Activated naive CD8-positive, alpha-beta T cell treated with anti-CD3 and anti-CD28 coated beads, Interleukin-2, amount 50 U/mL, for 16 hours (primary cell): ENCODE data around the gene SMIM12.
A peak's percentile ranks its signal among the peaks of the same experiment; 100 is the strongest.

Source experiments
- DNase-seq: peaks from one replicate; pipeline ENCODE4 v3.0.0-alpha.2; 2020; ENCODE audit warnings: low read depth, low spot score

The SMIM12 gene

DNA sequence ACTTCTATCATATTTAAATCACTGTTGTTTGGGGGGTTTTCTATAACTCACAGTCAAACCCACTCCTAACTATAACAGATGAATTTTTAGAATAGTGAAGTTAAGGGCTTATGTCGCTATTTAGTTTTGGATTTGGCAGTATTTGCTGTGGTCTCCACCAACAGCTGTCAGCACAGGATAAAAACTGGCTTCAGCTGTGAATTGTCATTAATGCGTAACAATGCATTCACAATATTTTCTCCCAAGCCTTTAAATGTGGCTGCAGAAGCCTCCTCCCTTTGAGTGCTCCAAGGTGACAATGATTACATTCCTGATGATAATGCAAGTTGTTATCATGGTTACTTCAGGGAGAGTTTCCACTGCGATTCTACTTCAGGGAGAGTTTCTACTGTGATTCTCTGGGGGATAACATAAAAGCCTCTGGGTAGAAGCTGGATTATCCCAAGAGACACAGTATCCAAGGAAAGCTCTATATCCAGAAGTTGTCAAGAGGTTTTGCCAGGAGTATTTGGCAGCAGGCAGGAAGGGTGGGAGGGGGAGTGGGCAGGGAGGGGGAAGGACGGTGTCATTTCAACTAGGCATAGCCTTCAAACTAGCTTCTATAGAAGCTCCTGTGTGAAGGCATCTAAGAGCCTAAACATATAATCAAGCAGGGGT lies 14.9 kb upstream of the SMIM12 start:
- DNase-seq = no peak

DNA sequence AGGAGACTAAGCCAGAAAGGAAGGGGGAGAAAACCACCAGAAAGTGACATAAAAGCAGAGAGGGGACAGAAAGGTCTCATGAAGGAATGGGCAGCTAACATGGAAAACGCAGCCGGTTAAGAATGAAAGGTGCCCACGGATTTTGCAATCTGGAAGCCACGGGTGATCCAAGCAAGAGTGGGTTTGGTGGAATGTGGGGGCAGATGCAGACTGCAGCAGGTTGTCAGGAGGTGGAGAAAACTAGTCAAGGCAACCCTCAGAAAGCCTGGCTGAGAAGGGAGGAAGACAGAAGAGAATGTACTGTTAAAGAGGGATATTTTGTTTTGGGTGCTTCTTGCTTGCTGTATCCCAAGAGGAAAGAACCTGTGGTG lies 12.6 kb upstream of the SMIM12 start:
- no peak for DNase-seq

DNA sequence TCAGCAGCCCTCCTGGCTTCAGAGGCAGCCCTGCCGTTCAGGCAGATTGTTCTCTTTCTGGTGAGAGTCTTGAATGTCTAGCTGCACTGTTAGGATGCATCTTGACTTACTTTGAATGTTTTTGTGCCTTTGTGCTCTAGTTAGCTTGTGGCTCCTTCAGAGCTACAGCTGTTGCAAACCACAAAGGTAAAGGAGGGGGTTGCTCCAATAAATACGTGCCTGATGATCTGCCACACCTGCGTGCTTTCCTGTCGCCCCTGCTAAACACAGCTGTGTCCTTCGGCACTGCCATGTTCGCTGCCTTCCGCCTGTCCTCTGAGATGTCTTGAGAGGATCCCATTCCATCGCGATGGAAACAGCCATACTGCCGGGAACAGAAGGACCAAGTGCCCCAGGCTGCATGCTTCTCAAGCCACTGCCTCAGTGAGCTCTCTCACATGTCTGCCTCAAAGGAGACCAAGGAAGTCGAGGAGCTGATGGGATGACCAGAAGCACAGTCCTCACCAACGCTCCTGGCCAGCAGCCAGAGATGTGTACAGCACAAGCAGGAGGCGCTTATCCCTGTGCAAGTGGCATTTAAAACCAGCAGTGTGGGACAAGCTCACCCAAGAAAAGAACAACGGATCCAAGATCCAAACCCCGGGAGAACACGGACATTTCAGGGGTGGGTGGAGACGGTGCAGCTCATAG lies 12.0 kb upstream of the SMIM12 start:
- DNase-seq = no peak

DNA sequence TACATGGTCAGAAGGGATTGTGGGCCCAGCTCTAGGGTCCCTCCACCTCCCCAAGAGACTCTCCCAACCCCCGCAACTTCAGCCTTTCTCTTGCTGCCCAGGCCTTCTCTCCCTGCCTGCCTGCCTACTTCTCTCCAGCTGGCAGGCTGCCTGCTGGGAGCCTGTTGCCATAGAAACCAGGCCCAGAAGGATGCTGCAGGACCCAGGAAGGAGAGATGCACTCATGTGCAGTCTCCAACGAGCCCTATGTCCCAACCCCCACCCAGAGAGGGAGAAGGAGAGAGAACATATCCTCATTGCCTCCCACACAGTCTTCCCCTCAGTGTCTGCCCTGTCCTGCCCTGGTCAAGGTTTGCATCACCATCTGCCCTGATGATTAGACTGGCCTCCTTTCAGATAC lies 10.8 kb upstream of the SMIM12 start:
- no peak for DNase-seq

DNA sequence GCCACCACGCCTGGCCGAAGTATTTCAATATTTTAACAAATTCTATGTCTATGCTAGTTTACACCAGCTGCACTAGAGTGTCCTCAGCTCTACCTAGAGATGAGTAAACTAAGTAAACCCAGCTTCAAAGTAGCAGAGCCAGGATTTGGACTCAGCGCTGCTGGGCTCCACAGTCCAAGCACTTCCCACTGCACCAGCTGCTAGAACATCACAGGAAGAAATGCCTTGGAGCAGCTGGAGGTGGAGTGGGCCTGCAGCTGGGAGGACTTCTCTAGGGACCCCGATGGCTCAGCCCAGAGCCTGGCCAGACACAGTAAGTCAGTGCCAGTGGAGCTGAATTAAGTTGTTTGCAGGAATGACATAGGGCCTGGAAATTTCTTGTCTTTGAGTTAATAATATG lies 10.2 kb upstream of the SMIM12 start:
- no peak for DNase-seq

DNA sequence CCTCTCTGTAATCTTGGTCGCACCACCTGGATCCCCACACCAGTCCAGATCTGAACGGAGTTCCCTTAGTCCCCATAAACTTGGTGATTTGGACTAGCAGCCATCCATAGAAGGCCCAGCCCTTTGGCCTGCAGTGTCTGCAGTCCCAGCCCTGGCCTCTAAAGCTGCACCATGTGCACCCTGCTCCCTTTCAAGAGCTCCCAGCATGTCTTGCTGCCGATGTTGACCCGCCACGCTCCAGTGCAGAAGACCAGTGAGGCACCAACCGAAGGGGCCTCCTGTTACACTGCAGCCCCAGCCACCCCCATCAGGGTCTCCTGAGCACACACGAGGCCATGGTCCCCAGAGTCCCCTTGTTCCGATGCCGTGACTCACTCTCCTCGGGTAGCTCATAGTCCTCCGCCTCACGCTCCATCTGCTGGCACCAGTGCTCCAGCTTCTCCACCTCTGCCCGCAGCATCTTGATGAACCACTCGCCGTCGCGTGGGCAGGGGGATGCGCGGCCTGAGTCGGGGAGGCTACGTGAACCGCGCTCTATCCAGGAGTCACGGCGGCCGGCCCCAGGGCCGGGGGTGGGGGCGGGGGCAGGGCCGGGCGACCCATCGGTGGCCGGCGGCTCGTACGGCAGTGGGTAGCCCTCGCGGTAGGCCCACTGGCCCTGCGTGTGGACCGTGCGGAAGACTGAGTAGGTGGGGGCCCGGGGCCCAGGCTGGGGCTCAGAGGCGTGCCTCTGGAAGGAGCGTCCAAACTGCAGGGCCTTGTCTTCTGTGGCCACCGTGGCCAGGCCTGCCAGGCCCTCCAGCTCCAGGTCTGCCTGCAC lies 8.9 kb upstream of the SMIM12 start:
- no peak for DNase-seq

DNA sequence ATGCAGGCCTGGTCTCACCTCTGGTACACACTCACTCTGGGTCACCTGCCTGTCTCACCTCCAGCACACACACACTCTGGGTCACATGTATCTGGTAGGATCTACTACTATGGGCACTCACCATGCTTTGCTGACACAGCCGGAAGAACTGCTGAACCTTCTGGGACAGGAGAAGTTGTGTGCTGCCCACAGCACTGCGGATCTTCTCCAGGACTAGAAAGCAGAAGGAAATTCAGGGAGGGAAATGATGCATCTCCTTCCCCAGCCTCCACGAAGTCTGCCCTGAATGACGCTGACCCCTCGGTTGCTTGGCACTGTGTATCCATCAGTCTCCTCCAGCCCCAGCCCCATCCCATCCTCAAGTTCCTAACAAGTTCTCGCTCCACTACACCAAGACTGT lies 7.9 kb upstream of the SMIM12 start:
- no peak for DNase-seq

DNA sequence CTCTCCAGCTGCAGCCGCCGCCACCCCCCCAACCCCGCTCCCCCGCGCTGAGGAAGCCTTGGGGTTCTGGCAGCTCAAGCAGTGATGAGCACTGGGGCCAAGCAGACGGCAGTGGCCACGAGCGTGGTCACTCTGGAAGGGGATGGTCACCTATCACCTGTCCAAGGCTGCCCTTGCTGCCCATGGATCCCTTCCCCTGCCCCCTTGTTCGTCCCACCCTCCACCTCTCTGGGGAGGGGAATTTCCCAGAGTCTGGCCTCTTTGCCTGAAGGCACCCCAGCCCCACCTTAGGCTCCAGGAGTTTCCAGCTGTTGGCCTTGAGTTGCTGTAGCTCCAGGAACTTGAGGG lies 7.2 kb upstream of the SMIM12 start:
- no peak for DNase-seq

DNA sequence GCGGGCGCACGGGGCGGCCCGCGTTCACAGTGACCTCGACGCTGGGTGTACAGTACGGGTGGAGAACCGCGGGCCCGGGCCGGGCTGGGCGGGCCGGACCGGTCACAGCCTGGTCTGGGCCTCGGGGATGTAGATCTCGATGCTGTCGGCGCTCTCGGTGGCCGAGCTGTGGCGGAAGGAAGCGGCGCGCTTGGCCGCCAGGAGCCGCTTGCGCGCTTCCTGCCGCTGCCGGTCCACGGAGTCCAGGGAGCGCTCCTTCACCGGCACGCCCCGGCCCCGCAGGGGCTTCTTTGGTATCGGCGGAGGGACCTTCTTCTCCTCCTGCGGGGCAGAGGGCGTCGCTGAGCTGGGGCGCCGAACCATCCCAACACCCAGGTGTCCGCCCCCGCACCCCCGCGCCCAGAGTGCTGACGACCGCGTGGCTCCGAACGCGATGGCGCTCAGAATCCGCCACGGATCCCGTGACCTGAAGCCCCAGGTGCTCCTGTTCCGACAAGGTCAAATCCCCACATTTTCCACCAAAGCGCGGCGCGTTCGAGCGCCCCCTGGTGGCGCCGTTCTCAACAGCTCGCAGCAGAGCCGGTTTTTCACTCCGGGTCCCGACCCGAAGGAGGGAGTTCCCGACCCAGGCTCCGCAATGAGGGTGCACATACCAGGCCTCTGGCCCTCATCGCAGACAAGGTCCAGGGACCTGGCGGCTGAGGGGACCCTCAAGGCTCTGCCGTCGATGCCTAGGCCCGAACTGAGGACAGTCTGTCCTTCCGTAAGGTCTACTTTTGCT lies 6.6 kb upstream of the SMIM12 start:
- DNase-seq = peak; percentile 92

DNA sequence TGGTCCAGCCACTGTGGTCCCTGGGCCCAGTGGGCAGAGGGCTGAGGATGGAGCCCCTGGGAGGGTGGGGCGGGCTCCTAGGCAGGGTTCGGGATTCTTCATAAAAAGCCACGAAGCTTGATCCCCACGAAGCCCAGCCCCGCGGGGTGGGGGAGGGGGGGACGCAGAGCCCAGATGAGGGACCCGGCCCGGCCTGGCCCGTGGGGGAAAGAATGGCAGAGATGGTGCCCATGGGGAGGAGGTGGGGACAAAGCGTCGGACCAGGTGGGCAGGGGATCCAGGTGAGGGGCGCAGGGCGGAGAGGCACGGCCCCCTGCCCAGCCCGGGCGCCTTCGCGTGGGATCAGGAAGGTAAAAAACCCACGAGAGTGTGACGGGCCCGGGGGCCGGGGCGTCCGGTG lies 6.0 kb upstream of the SMIM12 start:
- DNase-seq = no peak

DNA sequence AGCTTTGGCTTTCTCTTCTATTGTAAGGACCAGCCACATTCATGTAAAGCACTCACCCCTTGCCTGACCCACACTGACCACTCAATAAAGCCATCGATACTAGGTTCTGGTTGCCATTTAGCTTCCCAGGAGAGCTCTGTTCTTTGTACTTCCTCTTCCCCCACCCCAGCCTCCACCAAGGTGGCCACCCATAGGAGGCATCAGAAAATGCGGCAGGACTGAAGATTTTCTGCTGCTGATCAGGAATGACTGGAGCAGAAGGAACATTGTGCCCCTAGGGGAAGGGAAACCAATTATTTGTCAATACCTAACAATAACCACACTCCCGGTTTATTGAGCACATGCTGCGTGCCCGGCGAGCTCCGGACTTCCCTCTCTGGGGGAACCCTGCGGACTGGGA lies 5.2 kb upstream of the SMIM12 start:
- DNase-seq = no peak

DNA sequence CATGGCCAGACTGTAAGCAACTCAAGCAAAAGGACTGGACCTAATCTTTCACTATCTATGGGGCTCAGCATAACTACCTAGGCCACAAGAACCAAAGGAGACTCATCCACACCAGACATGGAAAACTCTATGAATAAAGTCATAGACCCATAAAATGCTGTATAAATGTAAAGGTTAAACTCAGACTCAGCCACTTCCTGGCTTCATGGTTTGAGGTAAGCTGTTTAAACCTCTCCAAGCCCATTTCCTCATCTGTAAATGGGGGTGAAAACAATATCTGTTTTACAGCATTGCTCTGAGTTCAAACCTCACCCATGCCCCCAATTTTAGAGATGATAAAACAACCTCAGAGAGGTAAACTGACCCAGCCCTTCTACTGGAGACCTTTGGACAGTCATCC lies 4.0 kb upstream of the SMIM12 start:
- DNase-seq = no peak

DNA sequence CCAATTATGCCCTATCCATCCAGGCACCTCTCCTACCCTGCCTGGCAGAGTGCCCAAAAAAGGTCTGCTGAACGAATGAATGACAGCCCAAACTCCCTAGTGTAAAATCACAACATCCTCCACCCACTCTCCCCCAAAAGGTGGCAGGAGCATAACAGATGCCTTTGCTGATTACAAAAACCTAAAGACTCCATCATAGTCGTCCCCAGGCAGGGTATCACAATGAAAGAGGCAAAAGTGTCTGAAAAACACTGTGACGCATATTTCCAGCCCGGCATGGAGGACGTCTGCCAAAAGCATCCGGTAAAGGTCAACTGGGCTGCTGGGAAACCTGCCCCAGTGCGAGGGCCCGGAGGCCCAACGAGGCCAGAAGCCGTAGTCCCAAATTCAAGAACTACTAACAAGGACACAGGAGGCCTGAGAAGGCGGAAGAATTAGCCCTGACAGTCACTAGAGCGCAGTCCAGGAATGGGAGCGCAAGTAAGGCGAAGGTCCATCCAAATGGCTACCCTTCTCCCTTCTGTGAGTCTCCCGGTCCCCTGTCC lies 576 bp downstream of the SMIM12 start:
- no peak for DNase-seq

DNA sequence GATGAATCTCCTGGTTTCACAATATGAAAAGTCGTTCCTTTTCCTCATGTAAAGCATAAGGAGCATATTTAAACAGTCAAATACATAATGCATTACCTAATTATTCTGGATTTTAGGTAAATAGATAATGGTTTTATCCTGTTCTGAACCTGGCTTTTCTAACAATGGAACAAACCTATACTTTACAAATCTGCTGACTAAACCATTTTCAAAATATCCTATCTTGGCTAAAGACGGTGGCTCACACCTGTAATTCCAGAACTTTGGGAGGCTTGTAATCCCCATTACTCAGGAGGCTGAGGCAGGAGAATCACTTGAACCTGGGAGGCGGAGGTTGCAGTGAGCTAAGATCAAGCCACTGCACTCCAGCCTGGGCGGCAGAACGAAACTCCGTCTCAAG lies 2.9 kb downstream of the SMIM12 start:
- no peak for DNase-seq

DNA sequence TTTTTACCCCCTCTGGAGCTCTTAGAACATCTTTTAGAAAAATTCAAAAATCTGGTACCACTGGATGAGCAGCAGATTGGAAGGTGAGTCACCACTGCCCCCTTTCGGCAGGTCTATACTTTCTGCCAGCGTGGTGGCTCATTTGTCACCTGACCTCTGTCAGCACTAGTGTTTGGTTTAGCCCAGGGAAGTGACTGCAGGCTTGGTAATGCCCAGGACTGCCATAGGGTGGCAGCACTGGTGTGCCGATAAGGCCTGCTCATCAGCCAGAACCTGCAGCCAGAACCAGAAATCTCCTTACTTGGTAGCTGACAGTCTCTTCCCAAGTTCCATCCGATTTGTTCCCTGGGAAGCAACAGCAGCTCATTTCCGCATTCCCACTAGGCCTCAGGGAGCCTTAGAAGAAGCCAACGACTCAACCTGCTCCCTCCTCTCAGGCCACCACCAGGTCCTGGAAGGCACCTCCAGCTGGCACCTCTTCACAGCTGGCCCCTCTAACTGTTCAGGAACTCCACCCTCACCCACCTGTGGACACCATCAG lies 6.8 kb downstream of the SMIM12 start:
- peak; percentile 79 for DNase-seq

DNA sequence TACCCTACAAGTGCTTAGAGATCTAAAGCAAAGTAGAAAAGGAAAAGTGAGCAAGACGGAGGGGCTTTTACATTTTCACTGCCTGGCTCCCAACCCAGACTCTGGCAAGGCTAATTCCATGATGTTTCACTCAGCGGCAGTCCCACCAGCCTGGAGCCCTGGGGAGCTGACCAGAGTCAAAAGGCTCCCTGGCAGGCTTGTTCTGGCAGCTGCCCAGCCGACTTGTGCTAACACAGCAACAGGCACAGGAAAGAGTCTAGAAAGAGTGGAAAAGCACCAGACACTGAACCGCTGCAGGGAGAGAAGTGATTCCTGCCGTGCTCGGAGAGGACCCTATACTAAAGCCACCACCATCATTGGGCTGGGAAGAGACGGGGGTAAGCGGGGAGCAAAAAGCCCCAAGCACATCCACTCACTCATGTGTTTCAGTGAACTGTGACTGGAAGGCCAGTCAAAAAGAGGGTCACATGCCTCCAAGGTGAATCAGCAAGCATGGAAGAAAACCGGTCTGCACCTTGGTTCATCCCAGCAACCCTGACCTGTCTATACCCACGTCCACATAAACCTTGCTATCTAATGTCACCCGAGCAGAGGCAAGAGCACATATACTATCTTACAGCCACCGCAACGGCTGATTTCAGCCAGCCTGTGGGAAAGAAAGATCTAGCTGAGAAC lies 8.0 kb downstream of the SMIM12 start:
- DNase-seq = no peak

DNA sequence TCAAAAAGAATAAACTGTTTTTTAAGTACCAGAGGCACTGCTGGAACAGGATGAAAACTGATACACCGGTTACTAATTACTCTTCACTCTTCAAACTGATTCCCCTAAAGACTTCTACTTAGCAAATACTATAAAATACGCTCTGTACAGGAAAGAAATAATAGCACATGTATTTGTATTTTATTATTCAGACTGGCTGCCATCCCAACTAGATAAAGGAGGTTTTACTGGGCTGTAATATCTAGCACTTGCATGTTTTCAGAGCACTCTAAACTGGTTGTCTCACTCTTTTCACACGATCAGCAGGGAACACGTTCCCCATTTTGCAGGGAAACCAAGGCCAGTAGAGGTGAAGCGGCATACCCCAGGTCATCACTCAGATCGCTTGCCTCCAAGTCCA lies 9.2 kb downstream of the SMIM12 start:
- DNase-seq = no peak

DNA sequence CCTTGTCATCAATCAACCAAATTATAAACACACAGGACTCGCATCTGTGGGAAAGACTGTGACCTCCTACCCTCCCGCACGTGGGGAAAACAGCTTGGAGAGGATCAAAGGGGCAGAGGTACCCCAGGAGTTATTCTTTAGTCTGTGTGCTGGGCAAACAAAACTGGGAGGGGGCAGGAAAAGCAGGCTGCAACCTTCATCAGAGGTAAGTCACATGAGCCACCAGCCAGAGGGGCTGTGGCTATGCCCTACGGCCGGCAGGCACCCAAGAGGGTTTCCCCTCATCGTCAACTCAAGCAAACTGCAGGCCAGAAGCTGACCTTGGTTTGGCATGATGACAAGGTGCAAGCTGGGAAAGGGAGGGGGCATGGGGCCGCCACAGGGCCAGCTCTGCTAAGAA lies 12.5 kb downstream of the SMIM12 start:
- no peak for DNase-seq

DNA sequence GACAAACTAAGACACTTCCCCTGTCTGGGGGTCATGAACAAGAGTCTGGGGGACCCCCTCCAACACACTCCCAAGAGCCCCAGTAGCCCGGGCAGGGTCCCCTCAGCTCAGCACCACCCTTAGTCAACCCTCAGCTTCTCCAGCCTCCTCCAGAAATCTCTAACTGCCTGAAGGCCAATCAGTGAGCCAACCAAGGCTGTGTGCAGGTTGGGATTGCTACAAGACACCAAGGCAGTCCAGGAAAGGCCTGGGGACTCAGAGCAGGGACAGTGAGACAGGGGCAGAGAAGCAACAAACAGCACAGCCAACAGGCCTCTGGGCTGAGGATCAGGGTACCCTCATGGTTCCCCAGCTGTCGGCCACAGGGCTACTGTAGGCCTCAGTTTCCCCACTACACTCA lies 13.3 kb downstream of the SMIM12 start:
- no peak for DNase-seq

DNA sequence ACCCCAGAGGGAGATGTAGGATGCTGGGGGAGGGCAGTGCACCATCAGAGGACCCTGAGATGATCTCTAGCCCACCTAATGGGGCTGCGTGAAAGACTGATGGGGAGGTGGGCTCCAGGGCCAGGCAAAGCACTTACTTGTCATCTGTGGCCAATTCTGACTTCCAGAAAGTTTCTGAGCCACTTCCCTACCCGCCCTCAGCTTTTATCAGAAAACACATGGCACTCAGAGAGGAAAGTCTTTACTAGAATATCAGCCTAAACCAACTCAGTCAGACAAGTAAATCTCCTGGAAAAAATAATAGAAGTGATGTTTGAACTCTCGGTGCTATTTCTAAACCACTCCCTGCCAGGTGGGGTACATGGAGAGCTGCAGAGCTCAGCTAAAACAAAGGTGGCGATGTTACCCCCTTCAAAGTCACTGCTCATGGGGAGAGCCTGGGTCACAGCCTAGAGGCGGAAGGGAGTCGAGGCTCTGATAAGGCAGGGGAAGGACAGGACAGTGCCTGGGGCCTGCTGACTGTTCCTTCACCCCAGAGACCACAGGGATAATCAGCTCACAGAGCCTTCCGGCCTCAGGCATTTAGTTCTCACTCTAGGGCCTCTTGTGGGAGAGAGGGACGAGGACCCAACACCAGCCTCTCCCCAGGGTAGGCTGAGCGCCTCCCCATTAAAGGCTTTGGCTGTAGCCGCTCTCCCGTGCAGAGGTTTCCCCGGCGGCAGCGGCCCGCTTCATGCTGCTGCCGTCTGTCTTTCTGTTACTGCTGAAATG lies 14.2 kb downstream of the SMIM12 start:
- no peak for DNase-seq
